Measurements from ENCODE around the gene BAG2.

The BAG2 gene

GRCh38 chr6:57205550-57206328 lies 33.6 kb downstream of the BAG2 start:
- TF ChIP-seq, protein P1, sequence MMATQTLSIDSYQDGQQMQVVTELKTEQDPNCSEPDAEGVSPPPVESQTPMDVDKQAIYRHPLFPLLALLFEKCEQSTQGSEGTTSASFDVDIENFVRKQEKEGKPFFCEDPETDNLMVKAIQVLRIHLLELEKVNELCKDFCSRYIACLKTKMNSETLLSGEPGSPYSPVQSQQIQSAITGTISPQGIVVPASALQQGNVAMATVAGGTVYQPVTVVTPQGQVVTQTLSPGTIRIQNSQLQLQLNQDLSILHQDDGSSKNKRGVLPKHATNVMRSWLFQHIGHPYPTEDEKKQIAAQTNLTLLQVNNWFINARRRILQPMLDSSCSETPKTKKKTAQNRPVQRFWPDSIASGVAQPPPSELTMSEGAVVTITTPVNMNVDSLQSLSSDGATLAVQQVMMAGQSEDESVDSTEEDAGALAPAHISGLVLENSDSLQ (IDR thresholded peaks at IDR 0.05), result no peak
- TF ChIP-seq HDGF (IDR thresholded peaks at IDR 0.05; ENCODE audit: borderline replicate concordance), result no peak
- TF ChIP-seq FOXA1 (IDR thresholded peaks at IDR 0.05), result no peak
- TF ChIP-seq FOXK2 (IDR thresholded peaks at IDR 0.05), result no peak
- TF ChIP-seq ELF4 (IDR thresholded peaks at IDR 0.05), result no peak
- TF ChIP-seq L3MBTL2 (conservative IDR thresholded peaks at IDR 0.05), result no peak
- no peak for TF ChIP-seq ARNT (IDR thresholded peaks at IDR 0.05)
- TF ChIP-seq TARDBP (IDR thresholded peaks at IDR 0.05), result no peak
- TF ChIP-seq BHLHE40 (IDR thresholded peaks at IDR 0.05; ENCODE audit: borderline replicate concordance), result no peak
- no peak for TF ChIP-seq ZNF384 (IDR thresholded peaks at IDR 0.05)
- ChIA-PET CTCF (interaction anchor here (0.6 kb wide), 2 partner anchors 185 to 444 kb away, joined by 3 to 5 read pairs; no protein-coding TSS in a partner anchor), POLR2A (interaction anchor here (3.0 kb wide), 1 partner anchor 16 kb away, joined by 13 read pairs; the partner anchor contains the start of gene RAB23)
- DNase-seq (ENCODE audit: extremely low spot score), result no peak

DNA sequence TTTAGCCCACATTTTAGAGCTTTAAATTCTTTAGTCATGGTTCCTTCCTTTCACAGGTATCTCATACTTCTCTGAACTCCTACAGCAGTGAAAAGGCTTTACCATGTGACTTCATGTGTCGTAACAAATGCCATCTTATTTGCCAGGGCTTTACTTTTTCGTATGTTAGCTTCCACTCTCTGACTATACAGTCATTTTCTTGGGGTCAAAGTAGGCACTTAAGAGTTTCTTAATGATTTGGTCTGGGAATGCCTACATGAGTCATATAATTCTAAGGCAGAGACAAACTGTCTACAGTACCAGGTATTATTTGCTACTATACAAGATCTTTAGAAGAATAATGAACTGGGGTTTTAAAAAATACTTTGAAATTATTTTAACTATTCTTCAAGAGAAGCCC lies 35.0 kb downstream of the BAG2 start:
- POLR2A ChIA-PET, result interaction anchor here (3.0 kb wide), 1 partner anchor 15 kb away, joined by 13 read pairs; the partner anchor contains the start of gene RAB23
- no peak for TF ChIP-seq ARNT (IDR thresholded peaks at IDR 0.05)
- no peak for TF ChIP-seq FOXK2 (IDR thresholded peaks at IDR 0.05)
- no peak for TF ChIP-seq CTBP1 (IDR thresholded peaks at IDR 0.05; ENCODE audit: borderline replicate concordance)
- no peak for TF ChIP-seq HDGF (IDR thresholded peaks at IDR 0.05; ENCODE audit: borderline replicate concordance)
- no peak for TF ChIP-seq ZNF384 (IDR thresholded peaks at IDR 0.05)
- CTCF ChIA-PET, result no interaction called here
- no peak for DNase-seq (ENCODE audit: extremely low spot score)

DNA sequence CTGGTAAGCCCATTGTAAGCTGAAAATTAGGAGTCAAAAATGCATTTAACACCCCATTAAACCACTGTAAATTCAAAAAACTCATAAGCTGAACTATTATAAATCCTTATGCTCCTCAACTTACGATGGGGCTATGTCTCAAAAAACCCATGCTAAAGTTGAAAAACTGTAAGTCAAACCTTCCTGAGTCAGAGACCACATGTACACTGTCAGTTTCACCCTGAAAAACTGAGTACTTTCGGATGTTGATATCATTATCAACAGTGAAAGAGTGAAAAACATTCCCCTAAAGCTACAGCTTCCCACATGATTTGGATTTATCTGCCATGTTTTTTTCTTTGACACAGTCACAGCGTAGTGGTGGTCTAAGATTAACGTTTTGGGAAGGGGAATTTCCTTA lies 35.7 kb downstream of the BAG2 start:
- ChIA-PET POLR2A (interaction anchor here (3.0 kb wide), 1 partner anchor 14 kb away, joined by 13 read pairs; the partner anchor contains the start of gene RAB23), CTCF (no interaction called here)
- no peak for TF ChIP-seq NFRKB (IDR thresholded peaks at IDR 0.05)
- TF ChIP-seq CTBP1 (IDR thresholded peaks at IDR 0.05; ENCODE audit: borderline replicate concordance), result no peak
- TF ChIP-seq BHLHE40 (IDR thresholded peaks at IDR 0.05; ENCODE audit: borderline replicate concordance), result no peak
- TF ChIP-seq ZNF384 (IDR thresholded peaks at IDR 0.05), result no peak
- TF ChIP-seq SP1 (IDR thresholded peaks at IDR 0.05), result no peak
- TF ChIP-seq FOXA1 (IDR thresholded peaks at IDR 0.05), result no peak
- TF ChIP-seq HDGF (IDR thresholded peaks at IDR 0.05; ENCODE audit: borderline replicate concordance), result no peak
- TF ChIP-seq SUZ12 (IDR thresholded peaks at IDR 0.05), result no peak
- no peak for TF ChIP-seq LEF1 (IDR thresholded peaks at IDR 0.05; ENCODE audit: borderline replicate concordance)
- TF ChIP-seq FOXK2 (IDR thresholded peaks at IDR 0.05), result no peak
- TF ChIP-seq ARNT (IDR thresholded peaks at IDR 0.05), result no peak
- TF ChIP-seq L3MBTL2 (conservative IDR thresholded peaks at IDR 0.05), result no peak
- no peak for TF ChIP-seq ELF4 (IDR thresholded peaks at IDR 0.05)
- no peak for DNase-seq (ENCODE audit: extremely low spot score)

DNA sequence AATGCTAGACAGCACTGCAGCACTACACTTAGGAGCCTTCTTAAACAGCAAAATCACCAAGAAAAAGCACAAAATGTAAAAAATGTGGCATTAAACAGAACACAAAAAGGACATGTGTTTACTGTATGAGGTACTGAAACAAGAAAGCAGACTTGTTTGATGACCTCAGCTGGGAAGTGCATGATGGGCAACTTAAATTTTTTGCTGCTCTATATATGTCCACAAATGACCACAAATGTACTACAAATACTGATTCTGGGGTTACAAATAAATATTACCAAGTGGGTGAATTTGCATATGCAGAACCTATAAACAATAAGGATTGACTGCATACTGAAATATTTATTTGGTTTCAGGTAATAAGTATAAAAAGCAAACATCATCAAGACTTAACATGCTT lies 36.9 kb downstream of the BAG2 start:
- POLR2A ChIA-PET, result no interaction called here
- TF ChIP-seq LEF1 (IDR thresholded peaks at IDR 0.05; ENCODE audit: borderline replicate concordance) (no peak), FOXM1 (IDR thresholded peaks at IDR 0.05; ENCODE audit: borderline replicate concordance) (no peak), SP1 (IDR thresholded peaks at IDR 0.05) (no peak), CTBP1 (IDR thresholded peaks at IDR 0.05; ENCODE audit: borderline replicate concordance) (no peak), FOXA1 (IDR thresholded peaks at IDR 0.05) (no peak), ARNT (IDR thresholded peaks at IDR 0.05) (no peak), ZNF384 (IDR thresholded peaks at IDR 0.05) (no peak)
- TF ChIP-seq, protein P1 (IDR thresholded peaks at IDR 0.05), result no peak
- CTCF ChIA-PET, result no interaction called here
- DNase-seq (ENCODE audit: extremely low spot score), result no peak

- POLR2A ChIA-PET, result no interaction called here
- DNase-seq (ENCODE audit: extremely low spot score), result no peak
- CTCF ChIA-PET, result no interaction called here
- TF ChIP-seq CTBP1 (IDR thresholded peaks at IDR 0.05; ENCODE audit: borderline replicate concordance) (no peak), FOXK2 (IDR thresholded peaks at IDR 0.05) (no peak), L3MBTL2 (conservative IDR thresholded peaks at IDR 0.05) (no peak), ELF4 (IDR thresholded peaks at IDR 0.05) (no peak), FOXM1 (IDR thresholded peaks at IDR 0.05; ENCODE audit: borderline replicate concordance) (no peak), TARDBP (IDR thresholded peaks at IDR 0.05) (no peak), LEF1 (IDR thresholded peaks at IDR 0.05; ENCODE audit: borderline replicate concordance) (no peak), BHLHE40 (IDR thresholded peaks at IDR 0.05; ENCODE audit: borderline replicate concordance) (no peak), FOXA1 (IDR thresholded peaks at IDR 0.05) (no peak), NFRKB (IDR thresholded peaks at IDR 0.05) (no peak)
- TF ChIP-seq, protein P1 (IDR thresholded peaks at IDR 0.05), result no peak
These were observed 37.9 kb downstream of the BAG2 start for GRCh38 chr6:57210060-57210459.

DNA sequence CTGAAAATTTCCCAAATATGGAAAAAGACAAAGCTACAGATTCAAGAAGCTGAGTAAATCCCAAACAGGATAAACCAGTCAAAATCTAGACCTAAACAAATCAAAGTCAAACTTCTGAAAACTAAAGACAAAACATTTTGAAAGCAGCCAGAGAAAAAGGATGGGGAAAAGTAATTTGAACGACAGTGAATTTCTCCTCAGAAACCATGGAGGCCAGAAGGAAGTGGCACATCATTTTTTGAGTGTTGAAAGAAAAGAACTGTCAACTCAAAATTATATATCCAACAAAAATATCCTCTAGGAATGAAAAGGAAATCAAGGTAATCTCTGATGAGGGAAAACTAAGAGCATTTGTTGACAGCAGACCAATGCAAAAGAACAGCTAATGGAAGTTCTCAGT lies 43.1 kb downstream of the BAG2 start:
- DNase-seq (ENCODE audit: extremely low spot score), result no peak
- TF ChIP-seq NFRKB (IDR thresholded peaks at IDR 0.05), result no peak
- TF ChIP-seq TARDBP (IDR thresholded peaks at IDR 0.05), result no peak
- no peak for TF ChIP-seq ZNF384 (IDR thresholded peaks at IDR 0.05)
- no peak for TF ChIP-seq CTBP1 (IDR thresholded peaks at IDR 0.05; ENCODE audit: borderline replicate concordance)
- no peak for TF ChIP-seq SUZ12 (IDR thresholded peaks at IDR 0.05)
- no peak for TF ChIP-seq ELF4 (IDR thresholded peaks at IDR 0.05)
- TF ChIP-seq SP1 (IDR thresholded peaks at IDR 0.05), result no peak
- TF ChIP-seq FOXK2 (IDR thresholded peaks at IDR 0.05), result no peak
- TF ChIP-seq FOXM1 (IDR thresholded peaks at IDR 0.05; ENCODE audit: borderline replicate concordance), result no peak
- no peak for TF ChIP-seq HDGF (IDR thresholded peaks at IDR 0.05; ENCODE audit: borderline replicate concordance)
- TF ChIP-seq L3MBTL2 (conservative IDR thresholded peaks at IDR 0.05), result no peak
- POLR2A ChIA-PET, result no interaction called here
- CTCF ChIA-PET, result no interaction called here
